GM23248 (cell line): Measurements from ENCODE around the gene C3orf70.

Source experiments
- EZH2 ChIP-seq: fragments of 200-600 bp; sonication (generic); IDR thresholded peaks from 2 replicates; pipeline ENCODE4 v1.6.1; 2018; ENCODE audit warnings: antibody characterized with exemption, mild to moderate bottlenecking; ENCODE audit not compliant: insufficient read depth, poor library complexity, severe bottlenecking
- EZH2phosphoT487 ChIP-seq: fragments of 200-600 bp; sonication (generic); IDR thresholded peaks from 2 replicates; pipeline ENCODE4 v1.6.1; 2018; ENCODE audit warnings: antibody characterized with exemption, moderate library complexity, mild to moderate bottlenecking, low read depth; ENCODE audit not compliant: insufficient read depth

DNA sequence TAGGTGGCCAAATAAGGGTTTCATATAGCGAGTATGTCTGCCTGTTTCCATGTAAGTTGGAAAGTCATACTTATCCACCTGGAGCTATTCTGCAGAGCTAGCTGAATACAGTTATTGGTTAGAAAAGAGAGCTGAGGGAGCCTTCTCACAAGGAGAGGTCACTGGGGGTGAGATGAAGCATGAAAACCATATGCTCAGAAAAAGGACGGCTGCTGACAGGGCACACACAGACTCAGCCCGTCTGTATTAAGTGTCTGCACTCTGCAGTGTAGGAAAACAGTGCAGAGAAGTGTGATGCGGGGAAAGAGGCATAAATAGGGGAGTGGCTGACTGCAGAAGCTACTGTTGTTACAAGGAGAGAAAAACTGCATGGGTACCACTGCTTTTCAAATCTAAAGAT is 58.2 kb downstream of the C3orf70 start:
- TF ChIP-seq EZH2phosphoT487 (no peak), EZH2 (no peak)
